Inferior parietal cortex (tissue), 1 donor: Measurements from ENCODE around the gene SET.

ENCODE experiments used
- DNase-seq: peaks from one replicate; pipeline ENCODE4 v3.0.0-alpha.2; 2016; ENCODE audit errors: extremely low spot score

Gene SET

GRCh38 chr9:128729302-128729701, 40.3 kb downstream of the SET start:
- no peak for DNase-seq

GRCh38 chr9:128729766-128730517, 40.9 kb downstream of the SET start:
- no peak for DNase-seq

- DNase-seq, result no peak
Measured at GRCh38 chr9:128731093-128731492, 42.1 kb downstream of the SET start.

- no peak for DNase-seq
Measured at GRCh38 chr9:128731691-128732090, 42.7 kb downstream of the SET start.

GRCh38 chr9:128732576-128732975, 43.6 kb downstream of the SET start:
- no peak for DNase-seq

- DNase-seq, result peak; percentile 63
Measured at GRCh38 chr9:128733256-128733655, 44.2 kb downstream of the SET start.

- DNase-seq, result peak; percentile 43
Measured at GRCh38 chr9:128735373-128735772, 46.4 kb downstream of the SET start.

- DNase-seq, result no peak
Measured at GRCh38 chr9:128742401-128742800, 53.4 kb downstream of the SET start.

- DNase-seq, result no peak
Measured at GRCh38 chr9:128743421-128743820, 54.4 kb downstream of the SET start.
